ENCODE measurements around the gene ADGRV1.
"Not testable (repeated sequence)": the region's sequence is repeated elsewhere in the genome, so short reads cannot be mapped to it uniquely, and the experiment has no call there.

The ADGRV1 gene

GRCh38 chr5:90613918-90614504 is 55.4 kb downstream of the ADGRV1 start:
- no peak for TF ChIP-seq Cebpa-rat (IDR thresholded peaks at IDR 0.05)

DNA sequence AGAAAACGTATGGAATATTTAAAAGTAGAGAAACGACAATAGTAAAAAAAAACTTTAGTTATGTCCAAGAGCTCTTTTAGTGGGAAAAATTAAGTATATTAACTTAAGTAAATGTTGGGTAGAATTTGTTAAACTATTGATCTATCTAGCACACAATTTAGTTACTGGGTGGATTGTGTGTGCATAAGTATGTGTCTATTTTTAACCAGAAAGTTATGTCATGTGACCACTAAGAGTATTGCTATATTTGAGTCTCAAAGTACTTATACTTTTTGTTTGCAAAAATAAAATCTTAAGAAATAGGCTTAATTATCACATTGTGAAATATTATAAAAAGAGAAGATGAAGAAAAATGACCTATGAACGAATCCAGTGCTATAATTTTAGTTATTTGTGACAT is 56.8 kb downstream of the ADGRV1 start:
- Histone ChIP-seq H3K9me3 (no peaks in the 10 kb centered on the region), H3K27me3 (no peaks in the 10 kb centered on the region), H4K20me1 (no peaks in the 10 kb centered on the region), H3K4me1 (no peaks in the 10 kb centered on the region), H3K4me3 (no peak overlapping the region), H3K27ac (no peak overlapping the region), H3K9ac (no peak overlapping the region), H3K4me2 (no peak overlapping the region), H3K36me3 (no peaks in the 10 kb centered on the region)
- no peak for TF ChIP-seq Cebpa-rat (IDR thresholded peaks at IDR 0.05)

More at GRCh38 chr5:90613918-90614504, 55.4 kb downstream of the ADGRV1 start:
- no peak overlapping the region for H3K9ac ChIP-seq
- no peaks in the 10 kb centered on the region for H3K4me1 ChIP-seq
- H3K27ac ChIP-seq: no peak overlapping the region
- H4K20me1 ChIP-seq: no peaks in the 10 kb centered on the region
- no peak overlapping the region for H3K4me2 ChIP-seq
- H3K9me3 ChIP-seq: no peaks in the 10 kb centered on the region
- no peaks in the 10 kb centered on the region for H3K36me3 ChIP-seq
- no peak overlapping the region for H3K4me3 ChIP-seq
- no peaks in the 10 kb centered on the region for H3K27me3 ChIP-seq

DNA sequence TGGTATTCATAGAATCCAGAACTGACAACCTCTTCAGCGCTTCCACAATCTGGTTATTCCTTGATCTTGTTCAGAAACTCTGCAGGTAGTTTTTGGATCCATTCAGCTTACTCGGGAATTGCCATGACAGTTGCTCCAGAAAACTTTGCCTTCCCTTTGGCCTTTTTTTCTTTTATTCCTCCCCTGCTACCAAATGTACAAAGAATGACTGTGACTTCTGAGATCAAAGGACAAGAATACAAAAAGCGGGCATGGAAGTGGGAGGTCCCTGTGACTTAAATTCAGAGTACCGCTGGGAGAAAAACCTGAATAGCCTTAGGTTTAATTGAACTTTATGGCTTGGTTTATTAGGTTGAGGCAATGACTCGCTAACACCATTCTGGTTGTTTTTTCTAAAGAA is 59.5 kb downstream of the ADGRV1 start:
- Histone ChIP-seq H3K27ac (no peak overlapping the region), H3K4me3 (no peak overlapping the region), H4K20me1 (no peaks in the 10 kb centered on the region), H3K36me3 (no peaks in the 10 kb centered on the region), H3K4me1 (no peaks in the 10 kb centered on the region), H3K9me3 (no peaks in the 10 kb centered on the region), H3K9ac (no peak overlapping the region), H3K4me2 (no peak overlapping the region), H3K27me3 (no peaks in the 10 kb centered on the region)
- TF ChIP-seq Cebpa-rat (IDR thresholded peaks at IDR 0.05): no peak

DNA sequence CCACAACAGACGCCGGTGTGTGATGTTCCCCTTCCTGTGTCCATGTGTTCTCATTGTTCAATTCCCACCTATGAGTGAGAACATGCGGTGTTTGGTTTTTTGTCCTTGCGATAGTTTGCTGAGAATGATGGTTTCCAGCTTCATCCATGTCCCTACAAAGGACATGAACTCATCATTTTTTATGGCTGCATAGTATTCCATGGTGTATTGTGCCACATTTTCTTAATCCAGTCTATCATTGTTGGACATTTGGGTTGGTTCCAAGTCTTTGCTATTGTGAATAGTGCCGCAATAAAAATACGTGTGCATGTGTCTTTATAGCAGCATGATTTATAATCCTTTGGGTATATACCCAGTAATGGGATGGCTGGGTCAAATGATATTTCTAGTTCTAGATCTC is 61.2 kb downstream of the ADGRV1 start:
- not testable (repeated sequence) for H3K4me2 ChIP-seq, H3K36me3 ChIP-seq, H3K4me1 ChIP-seq, H3K9me3 ChIP-seq, H3K27me3 ChIP-seq, H4K20me1 ChIP-seq, H3K27ac ChIP-seq, H3K4me3 ChIP-seq, H3K9ac ChIP-seq

GRCh38 chr5:90621848-90622247 is 63.3 kb downstream of the ADGRV1 start:
- H3K9me3 ChIP-seq: no peaks in the 10 kb centered on the region
- H3K4me1 ChIP-seq: no peaks in the 10 kb centered on the region
- no peaks in the 10 kb centered on the region for H4K20me1 ChIP-seq
- no peak overlapping the region for H3K27ac ChIP-seq
- TF ChIP-seq Cebpa-rat (IDR thresholded peaks at IDR 0.05): no peak
- H3K9ac ChIP-seq: no peak overlapping the region
- H3K27me3 ChIP-seq: no peaks in the 10 kb centered on the region
- H3K4me2 ChIP-seq: no peak overlapping the region
- no peaks in the 10 kb centered on the region for H3K36me3 ChIP-seq
- no peak overlapping the region for H3K4me3 ChIP-seq

DNA sequence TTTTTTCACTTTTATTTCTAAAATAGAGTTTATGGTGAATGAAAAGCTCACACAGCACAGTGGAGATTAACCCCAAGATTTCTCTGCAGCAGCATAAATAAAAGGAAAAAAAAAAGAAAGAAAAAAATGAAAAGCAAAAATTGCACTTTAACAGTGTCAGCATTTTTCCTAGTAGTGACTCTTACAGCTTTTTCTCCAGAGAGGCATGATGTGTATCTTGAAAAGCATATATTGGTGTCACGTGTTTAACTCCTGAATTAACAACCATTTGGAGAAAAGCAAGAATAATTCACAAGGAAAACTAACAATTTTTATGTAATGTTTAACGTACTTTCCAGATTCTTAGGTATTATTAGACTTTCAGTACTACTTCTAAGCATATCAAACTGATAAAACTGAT is 67.9 kb downstream of the ADGRV1 start:
- H3K27me3 ChIP-seq: no peaks in the 10 kb centered on the region
- no peak for TF ChIP-seq Cebpa-rat (IDR thresholded peaks at IDR 0.05)
- H3K4me3 ChIP-seq: no peak overlapping the region
- H4K20me1 ChIP-seq: no peaks in the 10 kb centered on the region
- no peak overlapping the region for H3K27ac ChIP-seq
- no peaks in the 10 kb centered on the region for H3K36me3 ChIP-seq
- no peaks in the 10 kb centered on the region for H3K9me3 ChIP-seq
- no peak overlapping the region for H3K9ac ChIP-seq
- H3K4me2 ChIP-seq: no peak overlapping the region
- H3K4me1 ChIP-seq: no peaks in the 10 kb centered on the region

- Histone ChIP-seq H3K4me1 (no peaks in the 10 kb centered on the region), H3K4me3 (no peak overlapping the region), H3K9ac (no peak overlapping the region), H3K27ac (no peak overlapping the region), H3K27me3 (no peaks in the 10 kb centered on the region), H3K36me3 (no peaks in the 10 kb centered on the region), H3K9me3 (no peaks in the 10 kb centered on the region), H4K20me1 (no peaks in the 10 kb centered on the region), H3K4me2 (no peak overlapping the region)
- TF ChIP-seq Cebpa-rat (IDR thresholded peaks at IDR 0.05): no peak
Measured at GRCh38 chr5:90628492-90628891, 69.9 kb downstream of the ADGRV1 start.

DNA sequence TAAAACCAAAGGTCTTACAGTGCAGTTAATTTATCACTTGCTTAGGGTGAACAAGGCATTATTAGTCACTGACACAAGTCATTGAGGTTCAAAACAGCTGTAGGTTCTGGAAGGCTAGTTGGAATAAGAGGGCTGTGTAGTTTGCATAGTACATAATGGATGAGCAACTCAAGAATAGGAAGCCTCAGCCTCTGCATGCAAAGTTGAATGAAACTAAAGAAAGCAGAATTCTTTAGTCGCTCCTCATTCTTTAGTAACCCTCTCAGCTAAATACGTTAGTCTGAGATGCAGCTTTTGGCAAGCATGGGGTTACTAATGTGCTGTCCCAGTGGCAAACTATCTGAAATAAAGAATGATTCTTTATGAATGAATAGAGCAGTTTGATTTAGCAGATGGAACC is 74.2 kb downstream of the ADGRV1 start:
- no peak for TF ChIP-seq Cebpa-rat (IDR thresholded peaks at IDR 0.05)
- Histone ChIP-seq H3K4me3 (no peak overlapping the region), H3K27ac (no peak overlapping the region), H3K27me3 (no peaks in the 10 kb centered on the region), H3K4me2 (no peak overlapping the region), H4K20me1 (no peaks in the 10 kb centered on the region), H3K36me3 (no peaks in the 10 kb centered on the region), H3K9ac (no peak overlapping the region), H3K4me1 (no peaks in the 10 kb centered on the region), H3K9me3 (no peaks in the 10 kb centered on the region)

DNA sequence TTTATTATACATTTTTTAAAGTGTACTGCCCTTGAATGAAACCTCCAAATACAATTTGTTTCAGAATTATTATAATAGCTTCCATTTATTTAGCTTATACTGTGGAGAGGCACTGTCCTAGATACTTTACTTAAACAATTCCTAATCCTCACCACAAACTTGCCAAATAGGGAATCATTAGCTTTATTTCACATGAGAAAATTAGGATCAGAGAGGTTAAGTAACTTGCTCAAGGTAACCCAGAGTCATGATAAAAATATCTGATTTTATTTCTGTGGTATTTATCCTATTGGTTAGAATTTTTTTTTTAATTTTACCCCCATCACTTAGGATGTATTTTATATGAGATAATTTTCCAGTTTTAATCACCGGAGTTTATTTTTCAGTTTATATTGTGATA is 78.4 kb downstream of the ADGRV1 start:
- no peaks in the 10 kb centered on the region for H3K9me3 ChIP-seq
- no peak for TF ChIP-seq Cebpa-rat (IDR thresholded peaks at IDR 0.05)
- H3K4me1 ChIP-seq: peaks cover 4% of the 10 kb centered on the region; the same call in 1 of the 2 replicates
- no peak overlapping the region for H3K4me2 ChIP-seq
- H3K36me3 ChIP-seq: no peaks in the 10 kb centered on the region
- no peak overlapping the region for H3K4me3 ChIP-seq
- H3K27ac ChIP-seq: no peak overlapping the region
- H3K27me3 ChIP-seq: no peaks in the 10 kb centered on the region
- H4K20me1 ChIP-seq: no peaks in the 10 kb centered on the region
- H3K9ac ChIP-seq: no peak overlapping the region

- Histone ChIP-seq H3K36me3 (no peaks in the 10 kb centered on the region), H3K27ac (no peak overlapping the region), H3K27me3 (no peaks in the 10 kb centered on the region), H3K4me3 (no peak overlapping the region), H3K9me3 (no peaks in the 10 kb centered on the region), H3K4me1 (peaks cover 4% of the 10 kb centered on the region; the same call in 1 of the 2 replicates), H4K20me1 (no peaks in the 10 kb centered on the region), H3K9ac (no peak overlapping the region), H3K4me2 (no peak overlapping the region)
- TF ChIP-seq Cebpa-rat (IDR thresholded peaks at IDR 0.05): no peak
Measured at GRCh38 chr5:90637731-90638130, 79.1 kb downstream of the ADGRV1 start.

DNA sequence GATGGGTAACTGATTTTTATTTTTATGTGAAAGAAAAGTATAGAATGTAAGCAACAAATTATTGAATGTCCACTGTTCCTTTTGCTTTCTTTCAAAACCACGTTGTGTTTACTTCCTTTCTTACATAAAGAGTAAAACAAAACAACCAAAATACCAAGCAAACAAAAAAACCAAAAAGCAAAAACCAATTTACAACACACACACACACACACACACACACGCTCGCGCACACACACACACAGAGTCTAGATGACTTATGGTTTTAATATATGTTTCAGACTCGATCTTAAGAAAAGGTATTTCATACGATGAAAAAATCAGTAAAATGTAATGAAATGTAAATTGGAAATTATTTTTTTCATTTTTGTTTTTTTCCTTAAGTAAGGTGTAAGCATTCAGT is 80.3 kb downstream of the ADGRV1 start:
- H3K27me3 ChIP-seq: no peaks in the 10 kb centered on the region
- H3K4me2 ChIP-seq: no peak overlapping the region

More for the DNA sequence above, 80.3 kb downstream of the ADGRV1 start:
- Histone ChIP-seq H3K9me3 (no peaks in the 10 kb centered on the region), H3K36me3 (no peaks in the 10 kb centered on the region), H3K4me1 (peaks cover 4% of the 10 kb centered on the region; the same call in 1 of the 2 replicates), H4K20me1 (no peaks in the 10 kb centered on the region), H3K27ac (no peak overlapping the region), H3K4me3 (no peak overlapping the region), H3K9ac (no peak overlapping the region)
- TF ChIP-seq Cebpa-rat (IDR thresholded peaks at IDR 0.05): no peak
